ENCODE data around the gene ERP27. TPM values are rescaled to one million over a fixed set of nuclear protein-coding genes. Genes with fewer than 3 reads are reported as not detected.

The ERP27 gene
- total RNA-seq, 1 experiment from 2014 or later, result 2.3 TPM

DNA sequence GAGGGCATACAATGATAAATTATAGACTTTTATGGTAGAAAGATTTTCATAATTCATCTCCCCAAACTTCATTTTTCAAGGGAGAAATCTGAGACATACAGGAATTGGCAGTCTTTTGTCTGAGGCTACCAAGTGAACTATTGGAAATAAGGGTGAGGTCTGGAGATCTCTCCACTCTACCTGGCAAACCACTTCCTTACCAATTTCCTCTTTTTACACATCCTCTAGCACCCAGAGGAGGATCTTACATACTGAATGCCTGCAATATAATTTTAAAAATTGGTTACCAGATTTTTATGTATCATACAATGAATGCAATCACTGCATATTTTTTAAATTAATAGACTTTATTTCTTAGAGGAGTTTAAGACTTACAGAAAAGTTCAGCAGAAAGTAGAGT is 41.1 kb upstream of the ERP27 start:
- no peak for DNase-seq
- H3K9me3 Mint-ChIP-seq (ENCODE audit: low read depth, unreplicated experiment), result no peaks in the 10 kb centered on the region
- no peaks in the 10 kb centered on the region for H3K27me3 Mint-ChIP-seq (ENCODE audit: unreplicated experiment)
- intact Hi-C loops (cut with micrococcal nuclease; ENCODE audit: unreplicated experiment), result no loop called here
- no peak overlapping the region for H3K4me3 Mint-ChIP-seq (ENCODE audit: low read depth, unreplicated experiment)
- no TSS peak for BruUV-seq (replicated peaks)
- H3K4me1 Mint-ChIP-seq (ENCODE audit: low read depth, unreplicated experiment), result no peaks in the 10 kb centered on the region
- CTCF ChIA-PET, result interaction anchor here (1.1 kb wide), 1 partner anchor 14 kb away, joined by 3 read pairs; no protein-coding TSS in a partner anchor
- no peaks in the 10 kb centered on the region for H3K36me3 Mint-ChIP-seq (ENCODE audit: insufficient read depth, unreplicated experiment)
- TF ChIP-seq, protein P1, sequence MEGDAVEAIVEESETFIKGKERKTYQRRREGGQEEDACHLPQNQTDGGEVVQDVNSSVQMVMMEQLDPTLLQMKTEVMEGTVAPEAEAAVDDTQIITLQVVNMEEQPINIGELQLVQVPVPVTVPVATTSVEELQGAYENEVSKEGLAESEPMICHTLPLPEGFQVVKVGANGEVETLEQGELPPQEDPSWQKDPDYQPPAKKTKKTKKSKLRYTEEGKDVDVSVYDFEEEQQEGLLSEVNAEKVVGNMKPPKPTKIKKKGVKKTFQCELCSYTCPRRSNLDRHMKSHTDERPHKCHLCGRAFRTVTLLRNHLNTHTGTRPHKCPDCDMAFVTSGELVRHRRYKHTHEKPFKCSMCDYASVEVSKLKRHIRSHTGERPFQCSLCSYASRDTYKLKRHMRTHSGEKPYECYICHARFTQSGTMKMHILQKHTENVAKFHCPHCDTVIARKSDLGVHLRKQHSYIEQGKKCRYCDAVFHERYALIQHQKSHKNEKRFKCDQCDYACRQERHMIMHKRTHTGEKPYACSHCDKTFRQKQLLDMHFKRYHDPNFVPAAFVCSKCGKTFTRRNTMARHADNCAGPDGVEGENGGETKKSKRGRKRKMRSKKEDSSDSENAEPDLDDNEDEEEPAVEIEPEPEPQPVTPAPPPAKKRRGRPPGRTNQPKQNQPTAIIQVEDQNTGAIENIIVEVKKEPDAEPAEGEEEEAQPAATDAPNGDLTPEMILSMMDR (IDR thresholded peaks at IDR 0.05; ENCODE audit: unreplicated experiment), result no peak
- H3K27ac Mint-ChIP-seq (ENCODE audit: unreplicated experiment), result no peak overlapping the region

DNA sequence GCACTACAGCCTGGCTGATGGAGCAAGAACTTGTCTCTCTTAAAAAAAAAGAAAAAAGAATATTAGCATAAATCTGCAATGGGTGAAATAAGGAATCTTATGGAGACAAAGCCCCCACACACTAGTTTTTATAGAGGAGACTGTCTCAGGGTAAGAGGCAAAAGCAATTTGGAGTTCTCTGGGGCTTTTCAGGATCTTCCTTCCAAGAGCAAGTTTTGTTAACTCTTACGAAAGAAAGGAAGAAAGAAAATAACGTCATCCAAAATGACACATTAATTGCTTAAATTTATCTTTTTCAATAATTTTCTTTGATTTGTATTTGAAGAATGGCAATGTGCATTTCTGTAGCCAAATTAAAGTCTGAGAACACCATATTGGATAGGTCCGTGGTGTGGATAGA is 38.3 kb upstream of the ERP27 start:
- no peak overlapping the region for H3K4me3 Mint-ChIP-seq (ENCODE audit: low read depth, unreplicated experiment)
- no peaks in the 10 kb centered on the region for H3K27me3 Mint-ChIP-seq (ENCODE audit: unreplicated experiment)
- CTCF ChIA-PET, result no interaction called here
- no peaks in the 10 kb centered on the region for H3K9me3 Mint-ChIP-seq (ENCODE audit: low read depth, unreplicated experiment)
- H3K27ac Mint-ChIP-seq (ENCODE audit: unreplicated experiment), result no peak overlapping the region
- intact Hi-C loops (cut with micrococcal nuclease; ENCODE audit: unreplicated experiment), result no loop called here
- no peaks in the 10 kb centered on the region for H3K4me1 Mint-ChIP-seq (ENCODE audit: low read depth, unreplicated experiment)
- H3K36me3 Mint-ChIP-seq (ENCODE audit: insufficient read depth, unreplicated experiment), result no peaks in the 10 kb centered on the region
- TF ChIP-seq, protein P1 (IDR thresholded peaks at IDR 0.05; ENCODE audit: unreplicated experiment), result no peak
- no TSS peak for BruUV-seq (replicated peaks)
- no peak for DNase-seq

DNA sequence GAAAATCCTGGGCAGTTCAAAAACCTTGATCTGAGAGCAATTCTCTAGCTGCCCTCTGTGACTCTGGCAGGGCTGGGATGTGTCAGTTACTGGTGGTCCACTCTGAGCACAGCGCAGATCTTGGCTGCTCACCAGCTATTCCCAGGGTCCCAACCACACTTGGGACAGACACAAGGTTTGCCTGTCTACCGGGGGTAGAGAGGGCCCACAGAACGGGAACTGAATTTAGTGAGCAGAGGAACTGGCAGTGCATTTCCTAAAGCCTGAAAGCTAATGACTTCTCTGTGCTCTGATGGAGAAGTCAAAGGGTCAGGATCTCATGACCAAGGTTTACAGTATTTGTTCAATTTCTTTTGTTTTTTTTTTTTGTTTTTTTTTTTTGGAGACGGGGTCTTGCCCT is 37.1 kb upstream of the ERP27 start:
- Mint-ChIP-seq H3K4me3 (ENCODE audit: low read depth, unreplicated experiment) (no peak overlapping the region), H3K27ac (ENCODE audit: unreplicated experiment) (no peak overlapping the region), H3K9me3 (ENCODE audit: low read depth, unreplicated experiment) (no peaks in the 10 kb centered on the region), H3K4me1 (ENCODE audit: low read depth, unreplicated experiment) (no peaks in the 10 kb centered on the region), H3K36me3 (ENCODE audit: insufficient read depth, unreplicated experiment) (no peaks in the 10 kb centered on the region), H3K27me3 (ENCODE audit: unreplicated experiment) (no peaks in the 10 kb centered on the region)
- CTCF ChIA-PET, result interaction anchor here (0.7 kb wide), 1 partner anchor 172 kb away, joined by 3 read pairs; the partner anchor contains the start of gene WBP11
- no TSS peak for BruUV-seq (replicated peaks)
- intact Hi-C loops (cut with micrococcal nuclease; ENCODE audit: unreplicated experiment), result no loop called here
- DNase-seq, result no peak
- TF ChIP-seq, protein P1 (IDR thresholded peaks at IDR 0.05; ENCODE audit: unreplicated experiment), result no peak

DNA sequence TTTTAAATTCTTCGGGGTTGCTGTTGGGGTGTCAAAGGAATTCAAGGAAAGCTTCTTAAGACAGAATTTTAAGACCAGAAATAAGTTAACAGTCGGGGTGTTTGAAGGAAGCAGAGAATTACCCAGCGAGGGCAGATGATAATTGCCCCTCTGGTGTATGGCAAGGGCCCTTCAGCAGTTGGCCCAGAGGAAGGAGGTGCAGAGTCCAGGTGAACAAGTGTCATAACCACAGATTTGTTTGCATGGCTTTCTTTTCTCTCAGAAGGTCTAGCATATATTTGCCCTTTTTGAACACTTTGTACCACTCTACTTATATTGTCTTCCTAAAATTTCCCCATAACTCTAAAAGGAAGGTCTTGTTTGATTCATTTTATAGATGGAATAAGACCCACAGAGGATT is 36.3 kb upstream of the ERP27 start:
- no peak overlapping the region for H3K4me3 Mint-ChIP-seq (ENCODE audit: low read depth, unreplicated experiment)
- H3K27me3 Mint-ChIP-seq (ENCODE audit: unreplicated experiment), result no peaks in the 10 kb centered on the region
- no TSS peak for BruUV-seq (replicated peaks)
- H3K36me3 Mint-ChIP-seq (ENCODE audit: insufficient read depth, unreplicated experiment), result no peaks in the 10 kb centered on the region
- DNase-seq, result no peak
- TF ChIP-seq, protein P1 (IDR thresholded peaks at IDR 0.05; ENCODE audit: unreplicated experiment), result no peak
- H3K4me1 Mint-ChIP-seq (ENCODE audit: low read depth, unreplicated experiment), result no peaks in the 10 kb centered on the region
- intact Hi-C loops (cut with micrococcal nuclease; ENCODE audit: unreplicated experiment), result no loop called here
- H3K27ac Mint-ChIP-seq (ENCODE audit: unreplicated experiment), result no peak overlapping the region
- CTCF ChIA-PET, result no interaction called here
- H3K9me3 Mint-ChIP-seq (ENCODE audit: low read depth, unreplicated experiment), result no peaks in the 10 kb centered on the region

Measured in Calu3 (cell line).